Rectal smooth muscle tissue (tissue), 1 donor: ENCODE data around the gene SMCO4.
"Not testable (repeated sequence)": the region's sequence is repeated elsewhere in the genome, so short reads cannot be mapped to it uniquely, and the experiment has no call there.

Experiments used
- H3K27ac ChIP-seq: one replicate; pipeline ENCODE4 v1.7.0; 2013; ENCODE audit warnings: low read depth, low read length, inconsistent platforms
- H3K27me3 ChIP-seq: one replicate; pipeline ENCODE4 v1.7.0; 2013; ENCODE audit warnings: low read length; ENCODE audit not compliant: control insufficient read depth, insufficient read depth
- H3K36me3 ChIP-seq: one replicate; pipeline ENCODE4 v1.7.0; 2013; ENCODE audit warnings: low read length; ENCODE audit not compliant: control insufficient read depth, insufficient read depth
- H3K4me1 ChIP-seq: one replicate; pipeline ENCODE4 v1.7.0; 2013; ENCODE audit warnings: low read length; ENCODE audit not compliant: control insufficient read depth, insufficient read depth
- H3K4me3 ChIP-seq: one replicate; pipeline ENCODE4 v1.7.0; 2013; ENCODE audit warnings: low read length
- H3K9ac ChIP-seq: one replicate; pipeline ENCODE4 v1.7.0; 2013; ENCODE audit warnings: low read length

The SMCO4 gene

GRCh38 chr11:93468290-93468689 is 74.9 kb downstream of the SMCO4 start:
- Histone ChIP-seq H3K4me1 (no peaks in the 10 kb centered on the region), H3K27ac (no peak overlapping the region), H3K36me3 (no peaks in the 10 kb centered on the region), H3K27me3 (no peaks in the 10 kb centered on the region), H3K4me3 (no peak overlapping the region), H3K9ac (no peak overlapping the region)

- Histone ChIP-seq H3K27ac (no peak overlapping the region), H3K4me1 (no peaks in the 10 kb centered on the region), H3K9ac (no peak overlapping the region), H3K27me3 (no peaks in the 10 kb centered on the region), H3K4me3 (no peak overlapping the region), H3K36me3 (no peaks in the 10 kb centered on the region)
These were observed 76.1 kb downstream of the SMCO4 start for GRCh38 chr11:93467054-93467453.

GRCh38 chr11:93464927-93465540 is 78.2 kb downstream of the SMCO4 start:
- Histone ChIP-seq H3K27ac (no peak overlapping the region), H3K4me1 (no peaks in the 10 kb centered on the region), H3K4me3 (no peak overlapping the region), H3K27me3 (no peaks in the 10 kb centered on the region), H3K9ac (no peak overlapping the region), H3K36me3 (no peaks in the 10 kb centered on the region)

- H3K4me1 ChIP-seq, H3K27me3 ChIP-seq, H3K4me3 ChIP-seq, H3K9ac ChIP-seq, H3K27ac ChIP-seq, H3K36me3 ChIP-seq: not testable (repeated sequence)
These were observed 79.5 kb downstream of the SMCO4 start for GRCh38 chr11:93463666-93464065.

- H3K36me3 ChIP-seq: no peaks in the 10 kb centered on the region
- no peaks in the 10 kb centered on the region for H3K4me1 ChIP-seq
- H3K27ac ChIP-seq: no peak overlapping the region
- no peaks in the 10 kb centered on the region for H3K27me3 ChIP-seq
- H3K4me3 ChIP-seq: no peak overlapping the region
- no peak overlapping the region for H3K9ac ChIP-seq
These were observed 84.9 kb downstream of the SMCO4 start for GRCh38 chr11:93458286-93458685.

GRCh38 chr11:93444617-93445073 is 98.5 kb downstream of the SMCO4 start:
- no peaks in the 10 kb centered on the region for H3K27me3 ChIP-seq
- no peak overlapping the region for H3K9ac ChIP-seq
- no peak overlapping the region for H3K27ac ChIP-seq
- H3K4me1 ChIP-seq: no peaks in the 10 kb centered on the region
- H3K36me3 ChIP-seq: no peaks in the 10 kb centered on the region
- H3K4me3 ChIP-seq: no peak overlapping the region

- not testable (repeated sequence) for H3K27me3 ChIP-seq, H3K27ac ChIP-seq, H3K9ac ChIP-seq, H3K4me1 ChIP-seq, H3K4me3 ChIP-seq, H3K36me3 ChIP-seq
These were observed 100.0 kb downstream of the SMCO4 start for GRCh38 chr11:93443232-93443631.

- H3K27me3 ChIP-seq: no peaks in the 10 kb centered on the region
- no peak overlapping the region for H3K4me3 ChIP-seq
- H3K4me1 ChIP-seq: no peaks in the 10 kb centered on the region
- H3K27ac ChIP-seq: no peak overlapping the region
- no peak overlapping the region for H3K9ac ChIP-seq
- no peaks in the 10 kb centered on the region for H3K36me3 ChIP-seq
These were observed 110.9 kb downstream of the SMCO4 start for GRCh38 chr11:93432247-93432646.
